ENCODE measurements around the gene TRABD2A. TPM values are rescaled to one million over a fixed set of nuclear protein-coding genes. Genes with fewer than 3 reads are reported as not detected.

Gene TRABD2A
- total RNA-seq, 6 experiments from 2014 or later = 0.20 to 2.4 (median 0.43) TPM; not detected in 1

DNA sequence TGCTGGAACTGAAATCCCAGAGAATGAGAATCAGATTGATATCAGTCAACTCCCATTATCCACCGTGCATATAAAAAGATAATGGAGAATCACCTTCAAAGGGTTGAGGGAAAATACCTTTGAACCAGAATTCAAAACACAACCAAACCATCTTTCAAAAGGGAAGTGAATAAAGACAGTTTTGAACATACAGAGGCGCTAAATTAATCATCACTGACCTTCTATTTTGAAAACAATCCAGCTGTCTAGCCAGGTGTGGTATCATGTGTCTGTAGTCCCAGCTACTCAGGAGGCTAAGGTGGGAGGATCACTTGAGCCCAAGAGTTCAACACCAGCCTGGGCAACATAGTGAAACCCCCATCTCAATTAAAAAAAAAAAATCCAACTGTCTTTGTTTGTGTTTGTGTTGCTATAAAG is 63.6 kb downstream of the TRABD2A start:
- Histone ChIP-seq H3K27me3 (no peaks in the 10 kb centered on the region), H3K9me3 (no peaks in the 10 kb centered on the region), H3K27ac (no peak overlapping the region), H3K36me3 (no peaks in the 10 kb centered on the region), H3K4me3 (no peak overlapping the region), H3K4me1 (no peaks in the 10 kb centered on the region)
- intact Hi-C loops (cut with DNase I) = no loop called here
- 69% methylated on average over 2 of the region's 2 CpGs for WGBS (ENCODE audit: insufficient coverage, low coverage, low lambda C conversion rate, missing lambda C conversion rate)
- TF ChIP-seq, protein P1, sequence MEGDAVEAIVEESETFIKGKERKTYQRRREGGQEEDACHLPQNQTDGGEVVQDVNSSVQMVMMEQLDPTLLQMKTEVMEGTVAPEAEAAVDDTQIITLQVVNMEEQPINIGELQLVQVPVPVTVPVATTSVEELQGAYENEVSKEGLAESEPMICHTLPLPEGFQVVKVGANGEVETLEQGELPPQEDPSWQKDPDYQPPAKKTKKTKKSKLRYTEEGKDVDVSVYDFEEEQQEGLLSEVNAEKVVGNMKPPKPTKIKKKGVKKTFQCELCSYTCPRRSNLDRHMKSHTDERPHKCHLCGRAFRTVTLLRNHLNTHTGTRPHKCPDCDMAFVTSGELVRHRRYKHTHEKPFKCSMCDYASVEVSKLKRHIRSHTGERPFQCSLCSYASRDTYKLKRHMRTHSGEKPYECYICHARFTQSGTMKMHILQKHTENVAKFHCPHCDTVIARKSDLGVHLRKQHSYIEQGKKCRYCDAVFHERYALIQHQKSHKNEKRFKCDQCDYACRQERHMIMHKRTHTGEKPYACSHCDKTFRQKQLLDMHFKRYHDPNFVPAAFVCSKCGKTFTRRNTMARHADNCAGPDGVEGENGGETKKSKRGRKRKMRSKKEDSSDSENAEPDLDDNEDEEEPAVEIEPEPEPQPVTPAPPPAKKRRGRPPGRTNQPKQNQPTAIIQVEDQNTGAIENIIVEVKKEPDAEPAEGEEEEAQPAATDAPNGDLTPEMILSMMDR (IDR thresholded peaks at IDR 0.05) = no peak
- TF ChIP-seq POLR2A (IDR thresholded peaks at IDR 0.05) = no peak
- no peak for DNase-seq
- no peak for ATAC-seq

DNA sequence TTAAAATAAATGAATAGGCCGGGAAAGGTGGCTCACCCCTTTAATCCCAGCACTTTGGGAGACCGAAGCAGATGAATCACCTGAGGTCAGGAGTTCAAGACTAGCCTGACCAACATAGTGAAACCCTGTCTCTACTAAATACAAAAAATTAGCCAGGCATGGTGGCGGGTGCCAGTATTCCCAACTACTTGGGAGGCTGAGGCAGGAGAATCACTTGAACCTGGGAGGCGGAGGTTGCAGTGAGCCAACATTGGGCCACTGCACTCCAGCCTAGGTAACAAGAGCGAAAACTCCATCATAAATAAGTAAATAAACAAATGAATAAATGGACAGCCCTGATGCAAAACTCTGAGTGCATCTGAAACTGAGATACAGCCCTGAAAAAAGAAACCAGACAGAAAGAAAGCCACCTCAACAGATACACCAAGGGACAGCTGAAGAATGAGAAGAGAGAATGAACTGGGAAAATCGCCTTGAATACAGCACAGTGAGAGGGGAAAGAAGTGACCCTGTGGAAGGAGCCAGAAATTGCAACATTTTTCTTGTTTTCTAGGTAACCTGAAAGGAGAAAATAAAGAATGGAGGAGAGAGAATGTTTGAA is 64.4 kb downstream of the TRABD2A start:
- Histone ChIP-seq H3K36me3 (no peaks in the 10 kb centered on the region), H3K9me3 (no peaks in the 10 kb centered on the region), H3K4me3 (no peak overlapping the region), H3K4me1 (no peaks in the 10 kb centered on the region), H3K27ac (no peak overlapping the region), H3K27me3 (no peaks in the 10 kb centered on the region)
- DNase-seq (no peak), ATAC-seq (no peak)
- TF ChIP-seq, protein P1 (IDR thresholded peaks at IDR 0.05) = no peak
- TF ChIP-seq POLR2A (IDR thresholded peaks at IDR 0.05) = no peak
- 90% methylated on average over 5 of the region's 6 CpGs for WGBS (ENCODE audit: insufficient coverage, low coverage, low lambda C conversion rate, missing lambda C conversion rate)
- intact Hi-C loops (cut with DNase I) = no loop called here

DNA sequence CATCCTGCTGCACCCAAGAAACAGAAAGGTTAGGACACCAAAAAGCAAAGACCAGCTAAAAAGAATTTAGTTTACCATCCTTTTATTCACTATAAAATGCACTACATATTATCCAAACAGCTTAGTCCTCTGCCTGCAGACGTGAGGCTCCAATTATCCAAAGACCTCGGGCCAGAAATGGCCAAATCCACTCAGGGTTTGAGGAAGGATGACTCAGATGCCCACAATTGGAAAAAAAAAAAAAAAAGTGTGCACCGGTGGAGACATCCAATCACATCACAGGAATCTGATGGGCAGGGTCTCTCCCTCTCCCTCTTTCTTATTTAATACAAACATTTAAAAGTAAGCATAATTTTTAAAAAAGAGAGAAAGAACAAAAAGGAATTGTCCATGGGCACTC is 65.7 kb downstream of the TRABD2A start:
- ATAC-seq (no peak), DNase-seq (no peak)
- WGBS (ENCODE audit: insufficient coverage, low coverage, low lambda C conversion rate, missing lambda C conversion rate) = 56% methylated on average over 3 of the region's 3 CpGs
- Histone ChIP-seq H3K4me3 (no peak overlapping the region), H3K27ac (no peak overlapping the region), H3K27me3 (no peaks in the 10 kb centered on the region), H3K9me3 (no peaks in the 10 kb centered on the region), H3K36me3 (no peaks in the 10 kb centered on the region), H3K4me1 (no peaks in the 10 kb centered on the region)
- no peak for TF ChIP-seq POLR2A (IDR thresholded peaks at IDR 0.05)
- TF ChIP-seq, protein P1 (IDR thresholded peaks at IDR 0.05) = no peak
- intact Hi-C loops (cut with DNase I) = no loop called here

DNA sequence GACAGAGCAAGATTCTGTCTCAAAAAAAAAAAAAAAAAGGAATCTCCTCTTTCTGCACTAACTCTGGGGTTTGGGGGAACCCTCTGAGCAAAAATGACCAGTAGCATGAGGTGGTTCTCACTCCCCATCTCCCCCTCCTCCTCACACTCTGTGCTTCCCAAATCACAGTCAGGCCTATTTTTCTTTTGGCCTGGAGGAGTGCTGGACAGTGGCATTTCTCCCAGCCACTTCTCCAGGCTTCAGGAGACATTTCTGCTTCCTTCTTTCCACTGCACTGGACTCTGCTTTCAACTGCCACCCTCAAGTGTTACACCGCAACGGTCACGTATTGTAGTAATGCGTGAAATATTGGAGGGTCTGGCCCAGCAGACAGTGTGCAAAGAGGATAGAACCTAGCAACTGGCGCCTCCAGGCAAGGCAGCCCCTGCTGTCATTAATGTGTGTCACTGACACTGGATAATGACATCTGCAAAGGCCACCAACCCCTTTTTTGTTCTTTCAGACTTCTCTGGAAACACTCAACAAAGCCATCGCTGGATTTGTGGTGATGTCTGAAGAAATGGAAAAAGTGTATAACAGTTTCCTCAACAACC is 68.9 kb downstream of the TRABD2A start:
- intact Hi-C loops (cut with DNase I) = no loop called here
- Histone ChIP-seq H3K9me3 (no peaks in the 10 kb centered on the region), H3K36me3 (no peaks in the 10 kb centered on the region), H3K4me1 (no peaks in the 10 kb centered on the region), H3K27ac (no peak overlapping the region), H3K27me3 (no peaks in the 10 kb centered on the region), H3K4me3 (no peak overlapping the region)
- ATAC-seq (no peak), DNase-seq (no peak)
- WGBS (ENCODE audit: insufficient coverage, low coverage, low lambda C conversion rate, missing lambda C conversion rate) = 94% methylated on average over 6 of the region's 6 CpGs
- no peak for TF ChIP-seq POLR2A (IDR thresholded peaks at IDR 0.05)
- TF ChIP-seq, protein P1 (IDR thresholded peaks at IDR 0.05) = no peak
